WTC11 (cell line): ENCODE data around the gene ANAPC13. TPM values are rescaled to one million over a fixed set of nuclear protein-coding genes. Genes with fewer than 3 reads are reported as not detected.

Source experiments
- ATAC-seq: fragments of 200-7000 bp; cut with Tn5 transposase; 2 replicates; pipeline ENCODE4 v1.10.0; 2021; ENCODE audit warnings: mild to moderate bottlenecking, moderate library complexity
- CTCF ChIA-PET: fragments of 300-600 bp; sonication (Branson Sonifier 250); formaldehyde crosslinking; loops from one replicate; lab custom pipeline; 2021; ENCODE audit warnings: antibody characterized with exemption; lab: Charles Lee
- POLR2A ChIA-PET: fragments of 350-600 bp; sonication (Branson Sonifier 250); formaldehyde crosslinking; loops from one replicate; lab custom pipeline; 2021; ENCODE audit warnings: antibody characterized with exemption; lab: Charles Lee
- DNase-seq: peaks from one replicate; pipeline ENCODE4 v3.0.0; 2021; ENCODE audit warnings: low spot score
- H3K27ac Mint-ChIP-seq: 2 replicates; pipeline ENCODE4 v1.8.0; 2021; ENCODE audit warnings: mixed read lengths
- H3K27me3 Mint-ChIP-seq: 2 replicates; pipeline ENCODE4 v1.8.0; 2021; ENCODE audit warnings: low read depth, mild to moderate bottlenecking, moderate library complexity, mixed read lengths
- H3K36me3 Mint-ChIP-seq: 2 replicates; pipeline ENCODE4 v1.8.0; 2021; ENCODE audit warnings: mixed read lengths
- H3K4me1 Mint-ChIP-seq: 2 replicates; pipeline ENCODE4 v1.8.0; 2022; ENCODE audit warnings: mixed read lengths
- H3K4me3 Mint-ChIP-seq: 2 replicates; pipeline ENCODE4 v1.8.0; 2021; ENCODE audit warnings: mild to moderate bottlenecking, moderate library complexity, mixed read lengths
- H3K9me3 Mint-ChIP-seq: 2 replicates; pipeline ENCODE4 v1.8.0; 2021; ENCODE audit warnings: mixed read lengths
- CBFB ChIP-seq: sonication (generic); formaldehyde crosslinking; IDR thresholded peaks from 2 replicates; pipeline ENCODE4 v1.8.1; 2022; ENCODE audit warnings: mild to moderate bottlenecking, low read depth, missing genetic modification reagents
- NR1H2 ChIP-seq: sonication (generic); formaldehyde crosslinking; IDR thresholded peaks from 2 replicates; pipeline ENCODE4 v1.9.0; 2021; ENCODE audit warnings: mild to moderate bottlenecking, moderate library complexity, missing genetic modification reagents
- RELA ChIP-seq: sonication (generic); formaldehyde crosslinking; IDR thresholded peaks from 2 replicates; pipeline ENCODE4 v1.8.1; 2022; ENCODE audit warnings: missing genetic modification reagents, mild to moderate bottlenecking, borderline replicate concordance
- SMAD3 ChIP-seq: sonication (generic); formaldehyde crosslinking; IDR thresholded peaks from 2 replicates; pipeline ENCODE4 v1.8.0; 2022; ENCODE audit warnings: missing genetic modification reagents, mild to moderate bottlenecking, borderline replicate concordance
- TP53 ChIP-seq: sonication (generic); formaldehyde crosslinking; IDR thresholded peaks from 2 replicates; pipeline ENCODE4 v1.8.1; 2023; ENCODE audit warnings: mild to moderate bottlenecking, missing genetic modification reagents
- ZBTB21 ChIP-seq: sonication (generic); formaldehyde crosslinking; IDR thresholded peaks from 2 replicates; pipeline ENCODE4 v1.8.1; 2023; ENCODE audit warnings: mild to moderate bottlenecking, missing genetic modification reagents, borderline replicate concordance
- ZNF121 ChIP-seq: sonication (generic); formaldehyde crosslinking; IDR thresholded peaks from 2 replicates; pipeline ENCODE4 v1.8.0; 2023; ENCODE audit warnings: missing genetic modification reagents
- ZNF138 ChIP-seq: sonication (generic); formaldehyde crosslinking; conservative IDR thresholded peaks from 2 replicates; pipeline ENCODE4 v1.8.1; 2022; ENCODE audit warnings: mild to moderate bottlenecking, moderate library complexity, missing genetic modification reagents
- ZNF219 ChIP-seq: sonication (generic); formaldehyde crosslinking; IDR thresholded peaks from 2 replicates; pipeline ENCODE4 v1.8.0; 2023; ENCODE audit warnings: missing genetic modification reagents, mild to moderate bottlenecking, borderline replicate concordance
- ZNF423 ChIP-seq: fragments of 250-450 bp; sonication (Bioruptor Pico); IDR thresholded peaks from 2 replicates; pipeline ENCODE4 v2.1.2; 2022; ENCODE audit warnings: mild to moderate bottlenecking, moderate library complexity
- ZNF671 ChIP-seq: fragments of 250-450 bp; sonication (Bioruptor Pico); IDR thresholded peaks from 2 replicates; pipeline ENCODE4 v1.8.0; 2021; ENCODE audit warnings: mild to moderate bottlenecking
- total RNA-seq: library from RNA; stranded (reverse); gene quantifications from 3 replicates; pipeline ENCODE4 v1.2.3, GENCODE V29; 2021
- TF ChIP-seq, protein P1 (sequence below): sonication (generic); formaldehyde crosslinking; IDR thresholded peaks from 2 replicates; pipeline ENCODE4 v1.8.1; 2023; ENCODE audit warnings: mild to moderate bottlenecking, moderate library complexity, missing genetic modification reagents
- TF ChIP-seq, protein P2 (sequence below): sonication (generic); formaldehyde crosslinking; IDR thresholded peaks from 2 replicates; pipeline ENCODE4 v1.8.1; 2023; ENCODE audit warnings: mild to moderate bottlenecking, missing genetic modification reagents
- TF ChIP-seq, protein P3 (sequence below): fragments of 250-450 bp; sonication (Bioruptor Pico); IDR thresholded peaks from 2 replicates; pipeline ENCODE4 v1.9.0; 2021; ENCODE audit warnings: mild to moderate bottlenecking
- TF ChIP-seq, protein P4 (sequence below): fragments of 250-450 bp; sonication (Bioruptor Pico); IDR thresholded peaks from 2 replicates; pipeline ENCODE4 v1.9.0; 2021; ENCODE audit warnings: mild to moderate bottlenecking, borderline replicate concordance
- TF ChIP-seq, protein P5 (sequence below): sonication (generic); formaldehyde crosslinking; IDR thresholded peaks from 2 replicates; pipeline ENCODE4 v1.8.1; 2022; ENCODE audit warnings: missing genetic modification reagents, borderline replicate concordance
- TF ChIP-seq, protein P6 (sequence below): sonication (generic); formaldehyde crosslinking; IDR thresholded peaks from 2 replicates; pipeline ENCODE4 v1.8.0; 2023; ENCODE audit warnings: missing genetic modification reagents
- TF ChIP-seq, protein P7 (sequence below): sonication (generic); formaldehyde crosslinking; IDR thresholded peaks from 2 replicates; pipeline ENCODE4 v1.8.0; 2022; ENCODE audit warnings: mild to moderate bottlenecking, missing genetic modification reagents
- TF ChIP-seq, protein P8 (sequence below): fragments of 200-600 bp; IDR thresholded peaks from 2 replicates; pipeline ENCODE4 v1.8.0; 2022; ENCODE audit warnings: antibody characterized with exemption

Gene ANAPC13
- total RNA-seq, 1 experiment from 2014 or later, result 29.7 TPM

DNA sequence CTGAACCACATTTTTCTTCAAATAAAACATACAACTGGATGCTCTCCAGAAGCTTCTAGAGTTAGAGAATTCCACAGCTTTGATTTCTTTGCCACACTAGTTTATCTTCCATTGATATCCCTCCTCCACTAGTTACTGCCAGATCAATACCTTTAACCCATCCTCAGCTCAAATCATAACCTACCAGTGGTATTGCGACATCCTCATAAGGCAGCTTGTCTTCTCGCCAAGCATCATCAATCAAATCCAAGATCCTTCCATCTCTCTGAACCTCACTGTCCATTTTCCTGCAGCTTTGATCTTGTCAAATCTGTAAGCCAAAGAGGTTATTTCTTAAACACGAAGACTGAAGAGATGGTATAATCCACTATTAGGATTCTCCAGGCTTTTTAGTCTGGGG lies 3.2 kb downstream of the ANAPC13 start:
- Mint-ChIP-seq H3K27ac (no peak overlapping the region), H3K36me3 (peaks cover 31% of the 10 kb centered on the region), H3K27me3 (no peaks in the 10 kb centered on the region), H3K4me1 (peaks cover 20% of the 10 kb centered on the region), H3K4me3 (no peak overlapping the region), H3K9me3 (no peaks in the 10 kb centered on the region)
- TF ChIP-seq, protein P1, sequence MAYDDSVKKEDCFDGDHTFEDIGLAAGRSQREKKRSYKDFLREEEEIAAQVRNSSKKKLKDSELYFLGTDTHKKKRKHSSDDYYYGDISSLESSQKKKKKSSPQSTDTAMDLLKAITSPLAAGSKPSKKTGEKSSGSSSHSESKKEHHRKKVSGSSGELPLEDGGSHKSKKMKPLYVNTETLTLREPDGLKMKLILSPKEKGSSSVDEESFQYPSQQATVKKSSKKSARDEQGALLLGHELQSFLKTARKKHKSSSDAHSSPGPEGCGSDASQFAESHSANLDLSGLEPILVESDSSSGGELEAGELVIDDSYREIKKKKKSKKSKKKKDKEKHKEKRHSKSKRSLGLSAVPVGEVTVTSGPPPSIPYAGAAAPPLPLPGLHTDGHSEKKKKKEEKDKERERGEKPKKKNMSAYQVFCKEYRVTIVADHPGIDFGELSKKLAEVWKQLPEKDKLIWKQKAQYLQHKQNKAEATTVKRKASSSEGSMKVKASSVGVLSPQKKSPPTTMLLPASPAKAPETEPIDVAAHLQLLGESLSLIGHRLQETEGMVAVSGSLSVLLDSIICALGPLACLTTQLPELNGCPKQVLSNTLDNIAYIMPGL (CRISPR knock-in tag), result no peak
- TF ChIP-seq, protein P2, sequence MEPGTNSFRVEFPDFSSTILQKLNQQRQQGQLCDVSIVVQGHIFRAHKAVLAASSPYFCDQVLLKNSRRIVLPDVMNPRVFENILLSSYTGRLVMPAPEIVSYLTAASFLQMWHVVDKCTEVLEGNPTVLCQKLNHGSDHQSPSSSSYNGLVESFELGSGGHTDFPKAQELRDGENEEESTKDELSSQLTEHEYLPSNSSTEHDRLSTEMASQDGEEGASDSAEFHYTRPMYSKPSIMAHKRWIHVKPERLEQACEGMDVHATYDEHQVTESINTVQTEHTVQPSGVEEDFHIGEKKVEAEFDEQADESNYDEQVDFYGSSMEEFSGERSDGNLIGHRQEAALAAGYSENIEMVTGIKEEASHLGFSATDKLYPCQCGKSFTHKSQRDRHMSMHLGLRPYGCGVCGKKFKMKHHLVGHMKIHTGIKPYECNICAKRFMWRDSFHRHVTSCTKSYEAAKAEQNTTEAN (CRISPR knock-in tag), result no peak
- TF ChIP-seq, protein P3, sequence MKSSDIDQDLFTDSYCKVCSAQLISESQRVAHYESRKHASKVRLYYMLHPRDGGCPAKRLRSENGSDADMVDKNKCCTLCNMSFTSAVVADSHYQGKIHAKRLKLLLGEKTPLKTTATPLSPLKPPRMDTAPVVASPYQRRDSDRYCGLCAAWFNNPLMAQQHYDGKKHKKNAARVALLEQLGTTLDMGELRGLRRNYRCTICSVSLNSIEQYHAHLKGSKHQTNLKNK (CRISPR knock-in tag), result no peak
- no peak for TF ChIP-seq RELA (CRISPR knock-in tag)
- ATAC-seq (no peak), DNase-seq (no peak)
- ChIA-PET CTCF (interaction anchor here (0.7 kb wide), 1 partner anchor 9 kb away, joined by 3 read pairs; no protein-coding TSS in a partner anchor), POLR2A (no interaction called here)

DNA sequence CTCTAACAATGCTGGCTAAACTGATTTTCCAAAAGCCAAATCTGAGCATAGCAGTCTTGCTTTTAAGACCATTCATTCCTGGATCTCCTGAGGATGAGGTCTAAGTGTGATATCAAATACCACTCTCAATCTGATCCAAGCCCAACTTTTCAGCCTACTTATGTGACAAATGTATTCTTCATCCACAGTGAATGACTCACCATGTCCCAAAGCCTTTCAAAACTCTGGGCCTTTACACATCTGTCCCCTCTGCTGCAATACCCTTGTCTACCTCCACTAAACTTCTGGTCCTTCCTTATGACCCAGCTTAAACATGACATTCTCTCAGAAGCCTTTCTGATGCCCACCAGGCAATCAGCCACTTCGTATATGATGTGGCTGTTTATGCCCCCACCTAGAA lies 4.6 kb downstream of the ANAPC13 start:
- no peak for ATAC-seq
- Mint-ChIP-seq H3K27me3 (no peaks in the 10 kb centered on the region), H3K4me3 (no peak overlapping the region), H3K36me3 (peaks cover 40% of the 10 kb centered on the region), H3K4me1 (peaks cover 9% of the 10 kb centered on the region), H3K9me3 (no peaks in the 10 kb centered on the region), H3K27ac (no peak overlapping the region)
- POLR2A ChIA-PET, result no interaction called here
- no peak for DNase-seq
- CTCF ChIA-PET, result interaction anchor here (1.2 to 3.0 kb wide), 2 partner anchors 27 to 172 kb away, joined by 3 to 12 read pairs; no protein-coding TSS in a partner anchor
- TF ChIP-seq, protein P4, sequence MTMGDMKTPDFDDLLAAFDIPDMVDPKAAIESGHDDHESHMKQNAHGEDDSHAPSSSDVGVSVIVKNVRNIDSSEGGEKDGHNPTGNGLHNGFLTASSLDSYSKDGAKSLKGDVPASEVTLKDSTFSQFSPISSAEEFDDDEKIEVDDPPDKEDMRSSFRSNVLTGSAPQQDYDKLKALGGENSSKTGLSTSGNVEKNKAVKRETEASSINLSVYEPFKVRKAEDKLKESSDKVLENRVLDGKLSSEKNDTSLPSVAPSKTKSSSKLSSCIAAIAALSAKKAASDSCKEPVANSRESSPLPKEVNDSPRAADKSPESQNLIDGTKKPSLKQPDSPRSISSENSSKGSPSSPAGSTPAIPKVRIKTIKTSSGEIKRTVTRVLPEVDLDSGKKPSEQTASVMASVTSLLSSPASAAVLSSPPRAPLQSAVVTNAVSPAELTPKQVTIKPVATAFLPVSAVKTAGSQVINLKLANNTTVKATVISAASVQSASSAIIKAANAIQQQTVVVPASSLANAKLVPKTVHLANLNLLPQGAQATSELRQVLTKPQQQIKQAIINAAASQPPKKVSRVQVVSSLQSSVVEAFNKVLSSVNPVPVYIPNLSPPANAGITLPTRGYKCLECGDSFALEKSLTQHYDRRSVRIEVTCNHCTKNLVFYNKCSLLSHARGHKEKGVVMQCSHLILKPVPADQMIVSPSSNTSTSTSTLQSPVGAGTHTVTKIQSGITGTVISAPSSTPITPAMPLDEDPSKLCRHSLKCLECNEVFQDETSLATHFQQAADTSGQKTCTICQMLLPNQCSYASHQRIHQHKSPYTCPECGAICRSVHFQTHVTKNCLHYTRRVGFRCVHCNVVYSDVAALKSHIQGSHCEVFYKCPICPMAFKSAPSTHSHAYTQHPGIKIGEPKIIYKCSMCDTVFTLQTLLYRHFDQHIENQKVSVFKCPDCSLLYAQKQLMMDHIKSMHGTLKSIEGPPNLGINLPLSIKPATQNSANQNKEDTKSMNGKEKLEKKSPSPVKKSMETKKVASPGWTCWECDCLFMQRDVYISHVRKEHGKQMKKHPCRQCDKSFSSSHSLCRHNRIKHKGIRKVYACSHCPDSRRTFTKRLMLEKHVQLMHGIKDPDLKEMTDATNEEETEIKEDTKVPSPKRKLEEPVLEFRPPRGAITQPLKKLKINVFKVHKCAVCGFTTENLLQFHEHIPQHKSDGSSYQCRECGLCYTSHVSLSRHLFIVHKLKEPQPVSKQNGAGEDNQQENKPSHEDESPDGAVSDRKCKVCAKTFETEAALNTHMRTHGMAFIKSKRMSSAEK (CRISPR knock-in tag), result no peak
- TF ChIP-seq, protein P5, sequence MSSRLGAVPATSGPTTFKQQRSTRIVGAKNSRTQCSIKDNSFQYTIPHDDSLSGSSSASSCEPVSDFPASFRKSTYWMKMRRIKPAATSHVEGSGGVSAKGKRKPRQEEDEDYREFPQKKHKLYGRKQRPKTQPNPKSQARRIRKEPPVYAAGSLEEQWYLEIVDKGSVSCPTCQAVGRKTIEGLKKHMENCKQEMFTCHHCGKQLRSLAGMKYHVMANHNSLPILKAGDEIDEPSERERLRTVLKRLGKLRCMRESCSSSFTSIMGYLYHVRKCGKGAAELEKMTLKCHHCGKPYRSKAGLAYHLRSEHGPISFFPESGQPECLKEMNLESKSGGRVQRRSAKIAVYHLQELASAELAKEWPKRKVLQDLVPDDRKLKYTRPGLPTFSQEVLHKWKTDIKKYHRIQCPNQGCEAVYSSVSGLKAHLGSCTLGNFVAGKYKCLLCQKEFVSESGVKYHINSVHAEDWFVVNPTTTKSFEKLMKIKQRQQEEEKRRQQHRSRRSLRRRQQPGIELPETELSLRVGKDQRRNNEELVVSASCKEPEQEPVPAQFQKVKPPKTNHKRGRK (CRISPR knock-in tag), result no peak
- TF ChIP-seq SMAD3 (CRISPR knock-in tag) (no peak), ZNF138 (CRISPR knock-in tag) (no peak), ZNF423 (CRISPR knock-in tag) (no peak), ZBTB21 (CRISPR knock-in tag) (no peak), TP53 (CRISPR knock-in tag) (no peak), ZNF121 (CRISPR knock-in tag) (no peak), CBFB (CRISPR knock-in tag) (no peak), NR1H2 (no peak), ZNF671 (CRISPR knock-in tag) (no peak), ZNF219 (CRISPR knock-in tag) (no peak)
- TF ChIP-seq, protein P1 (CRISPR knock-in tag), result no peak
- TF ChIP-seq, protein P6, sequence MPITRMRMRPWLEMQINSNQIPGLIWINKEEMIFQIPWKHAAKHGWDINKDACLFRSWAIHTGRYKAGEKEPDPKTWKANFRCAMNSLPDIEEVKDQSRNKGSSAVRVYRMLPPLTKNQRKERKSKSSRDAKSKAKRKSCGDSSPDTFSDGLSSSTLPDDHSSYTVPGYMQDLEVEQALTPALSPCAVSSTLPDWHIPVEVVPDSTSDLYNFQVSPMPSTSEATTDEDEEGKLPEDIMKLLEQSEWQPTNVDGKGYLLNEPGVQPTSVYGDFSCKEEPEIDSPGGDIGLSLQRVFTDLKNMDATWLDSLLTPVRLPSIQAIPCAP (CRISPR knock-in tag), result no peak
- TF ChIP-seq, protein P7, sequence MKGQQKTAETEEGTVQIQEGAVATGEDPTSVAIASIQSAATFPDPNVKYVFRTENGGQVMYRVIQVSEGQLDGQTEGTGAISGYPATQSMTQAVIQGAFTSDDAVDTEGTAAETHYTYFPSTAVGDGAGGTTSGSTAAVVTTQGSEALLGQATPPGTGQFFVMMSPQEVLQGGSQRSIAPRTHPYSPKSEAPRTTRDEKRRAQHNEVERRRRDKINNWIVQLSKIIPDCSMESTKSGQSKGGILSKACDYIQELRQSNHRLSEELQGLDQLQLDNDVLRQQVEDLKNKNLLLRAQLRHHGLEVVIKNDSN (CRISPR knock-in tag), result no peak
- TF ChIP-seq, protein P8, sequence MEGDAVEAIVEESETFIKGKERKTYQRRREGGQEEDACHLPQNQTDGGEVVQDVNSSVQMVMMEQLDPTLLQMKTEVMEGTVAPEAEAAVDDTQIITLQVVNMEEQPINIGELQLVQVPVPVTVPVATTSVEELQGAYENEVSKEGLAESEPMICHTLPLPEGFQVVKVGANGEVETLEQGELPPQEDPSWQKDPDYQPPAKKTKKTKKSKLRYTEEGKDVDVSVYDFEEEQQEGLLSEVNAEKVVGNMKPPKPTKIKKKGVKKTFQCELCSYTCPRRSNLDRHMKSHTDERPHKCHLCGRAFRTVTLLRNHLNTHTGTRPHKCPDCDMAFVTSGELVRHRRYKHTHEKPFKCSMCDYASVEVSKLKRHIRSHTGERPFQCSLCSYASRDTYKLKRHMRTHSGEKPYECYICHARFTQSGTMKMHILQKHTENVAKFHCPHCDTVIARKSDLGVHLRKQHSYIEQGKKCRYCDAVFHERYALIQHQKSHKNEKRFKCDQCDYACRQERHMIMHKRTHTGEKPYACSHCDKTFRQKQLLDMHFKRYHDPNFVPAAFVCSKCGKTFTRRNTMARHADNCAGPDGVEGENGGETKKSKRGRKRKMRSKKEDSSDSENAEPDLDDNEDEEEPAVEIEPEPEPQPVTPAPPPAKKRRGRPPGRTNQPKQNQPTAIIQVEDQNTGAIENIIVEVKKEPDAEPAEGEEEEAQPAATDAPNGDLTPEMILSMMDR, result no peak
